ENCODE results near the gene ZNF536. TPM values are rescaled to one million over a fixed set of nuclear protein-coding genes. Genes with fewer than 3 reads are reported as not detected.

The ZNF536 gene
- polyA plus RNA-seq, 1 of the 3 experiments (the other 2 are of a cell fraction), result 0.41 TPM

GRCh38 chr19:30390356-30390988 is 18.3 kb downstream of the ZNF536 start:
- no peak for DNase-seq
- Histone ChIP-seq H3K79me2 (ENCODE audit: insufficient read depth) (no peaks in the 10 kb centered on the region), H3K36me3 (replicated peaks in 1 of 2; ENCODE audit: control insufficient read depth in 1 of 2, insufficient read depth in 2 of 2, low read length in 1 of 2) (no peaks in the 10 kb centered on the region), H3K4me3 (ENCODE audit: low read depth in 2 of 2, low read length in 1 of 2) (no peak overlapping the region), H3K27me3 (ENCODE audit: insufficient read depth) (no peaks in the 10 kb centered on the region), H3K9ac (no peak overlapping the region), H2AFZ (ENCODE audit: low read depth) (no peak overlapping the region), H3F3A (replicated peaks; ENCODE audit: insufficient read depth) (no peaks in the 10 kb centered on the region), H3K4me2 (no peak overlapping the region), H3K9me2 (no peaks in the 10 kb centered on the region), H3K4me1 (ENCODE audit: control insufficient read depth in 1 of 2, insufficient read depth in 2 of 2, low read depth in 1 of 2, low read length in 1 of 2) (peaks cover 0 to 22% of the 10 kb centered on the region in 2 experiments; a peak in 1 of 4 replicates), H4K20me1 (ENCODE audit: insufficient read depth) (no peaks in the 10 kb centered on the region), H3K9me3 (no peaks in the 10 kb centered on the region), H3K27ac (ENCODE audit: low read depth in 2 of 2, low read length in 1 of 2) (no peak overlapping the region)
- CTCF ChIA-PET, result interaction anchor here (1.1 to 2.5 kb wide), 4 partner anchors 11 to 260 kb away, joined by 3 to 6 read pairs (median 4); no protein-coding TSS in a partner anchor
- 30% methylated on average over 7 of the region's 9 CpGs for WGBS (ENCODE audit: low lambda C conversion rate)
- POLR2A ChIA-PET, result no interaction called here
- TF ChIP-seq SIN3A (IDR thresholded peaks at IDR 0.05; ENCODE audit: borderline replicate concordance, low read depth, low read length) (no peak), TCF12 (IDR thresholded peaks at IDR 0.05) (no peak), TEAD4 (IDR thresholded peaks at IDR 0.05; ENCODE audit: borderline replicate concordance, insufficient read depth) (no peak), GATA2 (CRISPR knock-in tag; IDR thresholded peaks at IDR 0.05) (no peak)

- no peak overlapping the region for H3K4me3 ChIP-seq (ENCODE audit: low read depth in 2 of 2, low read length in 1 of 2)
- 34% methylated on average over 5 of the region's 5 CpGs for WGBS (ENCODE audit: low lambda C conversion rate)
- no peak overlapping the region for H3K27ac ChIP-seq (ENCODE audit: low read depth in 2 of 2, low read length in 1 of 2)
- no peak overlapping the region for H2AFZ ChIP-seq (ENCODE audit: low read depth)
- no peak overlapping the region for H3K4me2 ChIP-seq
- H3K4me1 ChIP-seq (ENCODE audit: control insufficient read depth in 1 of 2, insufficient read depth in 2 of 2, low read depth in 1 of 2, low read length in 1 of 2), result peaks cover 0 to 18% of the 10 kb centered on the region in 2 experiments; a peak in 1 of 4 replicates
- H3K9ac ChIP-seq, result no peak overlapping the region
- H3K36me3 ChIP-seq (replicated peaks in 1 of 2; ENCODE audit: control insufficient read depth in 1 of 2, insufficient read depth in 2 of 2, low read length in 1 of 2), result no peaks in the 10 kb centered on the region
- H3K9me3 ChIP-seq, result no peaks in the 10 kb centered on the region
- ChIA-PET POLR2A (no interaction called here), CTCF (interaction anchor here (1.1 to 2.5 kb wide), 3 partner anchors 12 to 259 kb away, joined by 4 to 6 read pairs (median 4); no protein-coding TSS in a partner anchor)
- H4K20me1 ChIP-seq (ENCODE audit: insufficient read depth), result no peaks in the 10 kb centered on the region
- no peak for DNase-seq
- no peaks in the 10 kb centered on the region for H3K27me3 ChIP-seq (ENCODE audit: insufficient read depth)
- H3K9me2 ChIP-seq, result no peaks in the 10 kb centered on the region
- no peaks in the 10 kb centered on the region for H3F3A ChIP-seq (replicated peaks; ENCODE audit: insufficient read depth)
- TF ChIP-seq EP300 (IDR thresholded peaks at IDR 0.05; ENCODE audit: borderline replicate concordance in 1 of 2, low read depth in 1 of 2, low read length in 1 of 2), result no peak
- TF ChIP-seq MXI1 (IDR thresholded peaks at IDR 0.05; ENCODE audit: low read depth, low read length), result no peak
- TF ChIP-seq CHD2 (IDR thresholded peaks at IDR 0.05; ENCODE audit: low read length, partially characterized antibody), result no peak
- TF ChIP-seq TAF1 (IDR thresholded peaks at IDR 0.05; ENCODE audit: borderline replicate concordance, low read depth, low read length), result no peak
- no peak for TF ChIP-seq IRF3 (IDR thresholded peaks at IDR 0.05; ENCODE audit: low read depth, low read length)
- no peak for TF ChIP-seq ZBTB33 (IDR thresholded peaks at IDR 0.05; ENCODE audit: borderline replicate concordance, low read depth)
- no peak for TF ChIP-seq USF1 (IDR thresholded peaks at IDR 0.05; ENCODE audit: borderline replicate concordance, low read depth)
- no peak for TF ChIP-seq FOSL2 (IDR thresholded peaks at IDR 0.05; ENCODE audit: borderline replicate concordance, low read depth)
- TF ChIP-seq CTCF (IDR thresholded peaks at IDR 0.05), result no peak
- TF ChIP-seq GABPA (IDR thresholded peaks at IDR 0.05; ENCODE audit: low read depth), result no peak
- no peaks in the 10 kb centered on the region for H3K79me2 ChIP-seq (ENCODE audit: insufficient read depth)
Observed at GRCh38 chr19:30391052-30391451, 18.9 kb downstream of the ZNF536 start.
